B cell (primary cell): ENCODE results near the gene SIDT2. TPM values are rescaled to one million over a fixed set of nuclear protein-coding genes. Genes with fewer than 3 reads are reported as not detected.

Experiments used
- ATAC-seq: fragments of 200-7000 bp; cut with Tn5 transposase; one replicate; pipeline ENCODE4 v1.10.0; 2021; ENCODE audit warnings: low read depth, mild to moderate bottlenecking, moderate number of reproducible peaks, moderate library complexity
- CTCF ChIA-PET: fragments of 350-600 bp; sonication (Branson Sonifier 250); formaldehyde crosslinking; loops from one replicate; lab custom pipeline; 2021; ENCODE audit warnings: antibody characterized with exemption, inconsistent platforms; lab: Charles Lee
- POLR2A ChIA-PET: fragments of 350-600 bp; sonication (Branson Sonifier 250); formaldehyde crosslinking; loops from one replicate; lab custom pipeline; 2021; ENCODE audit warnings: antibody characterized with exemption; lab: Charles Lee
- DNase-seq: peaks from one replicate; pipeline ENCODE4 v3.0.0; 2013
- H2AFZ ChIP-seq: 2 replicates; pipeline ENCODE4 v1.6.1; 2012; ENCODE audit warnings: mild to moderate bottlenecking, low read depth, low read length; ENCODE audit not compliant: insufficient read depth, poor library complexity, severe bottlenecking
- H3K27ac ChIP-seq, 2 donors: 1 replicate in 1 of 2; 2 replicates in 1 of 2; pipeline ENCODE4 v1.5.1; 2012 to 2013; ENCODE audit warnings: low read length in 2 of 2, mild to moderate bottlenecking in 2 of 2, moderate library complexity in 1 of 2
- H3K27me3 ChIP-seq, 4 experiments: fragments of 200-600 bp in 1 of 4; sonication (generic) in 1 of 4; replicated peaks in 1 of 4; 1 replicate in 2 of 4; 2 replicates in 2 of 4; pipeline versions ENCODE4 v1.6.1 to v1.7.0; 2013 to 2016; ENCODE audit warnings: low read length in 3 of 4, mild to moderate bottlenecking in 2 of 4, mixed read lengths in 1 of 4, moderate library complexity in 1 of 4; ENCODE audit not compliant: insufficient read depth in 4 of 4, control insufficient read depth in 3 of 4; ENCODE audit errors: control extremely low read depth in 1 of 4
- H3K36me3 ChIP-seq, 2 experiments: replicated peaks in 1 of 2; 1 replicate in 1 of 2; 2 replicates in 1 of 2; pipeline versions ENCODE4 v1.6.1 to v1.7.1; 2013; ENCODE audit warnings: low read length in 1 of 2; ENCODE audit not compliant: insufficient read depth in 2 of 2, control insufficient read depth in 1 of 2; ENCODE audit errors: control extremely low read depth in 1 of 2, extremely low read depth in 1 of 2
- H3K4me1 ChIP-seq, 2 donors: fragments of 200-600 bp in 1 of 2; sonication (generic) in 1 of 2; 1 replicate in 1 of 2; 2 replicates in 1 of 2; pipeline versions ENCODE4 v1.5.1 to v1.6.1; 2013 to 2017; ENCODE audit warnings: low read length in 2 of 2; ENCODE audit not compliant: control insufficient read depth in 2 of 2, insufficient read depth in 2 of 2
- H3K4me2 ChIP-seq: replicated peaks from 2 replicates; pipeline ENCODE3; 2012; ENCODE audit warnings: mild to moderate bottlenecking, low read depth, low read length; ENCODE audit not compliant: poor library complexity, severe bottlenecking
- H3K4me3 ChIP-seq, 5 experiments: fragments of 200-600 bp in 1 of 5; sonication (generic) in 1 of 5; 1 replicate in 3 of 5; 2 replicates in 2 of 5; pipeline versions ENCODE4 v1.5.1 to v1.7.0; 2011 to 2016; ENCODE audit warnings: low read length in 4 of 5, mild to moderate bottlenecking in 4 of 5, low read depth in 2 of 5, control low read depth in 1 of 5, moderate library complexity in 1 of 5; ENCODE audit not compliant: insufficient read depth in 1 of 5; ENCODE audit errors: control extremely low read depth in 1 of 5, extremely low read depth in 1 of 5
- H3K79me2 ChIP-seq: fragments of 200-600 bp; sonication (generic); one replicate; pipeline ENCODE4 v1.6.0; 2016; ENCODE audit warnings: low read length; ENCODE audit not compliant: control insufficient read depth, insufficient read depth
- H3K9ac ChIP-seq: fragments of 200-600 bp; sonication (generic); 2 replicates; pipeline ENCODE4 v1.6.1; 2017; ENCODE audit warnings: mild to moderate bottlenecking, low read length, moderate library complexity
- H3K9me3 ChIP-seq, 3 donors: one replicate each; pipeline versions ENCODE4 v1.6.1 to v1.7.1; 2013; ENCODE audit warnings: low read length in 2 of 3; ENCODE audit not compliant: control insufficient read depth in 2 of 3, insufficient read depth in 1 of 3; ENCODE audit errors: control extremely low read depth in 1 of 3
- H4K20me1 ChIP-seq: 2 replicates; pipeline ENCODE4 v1.6.0; 2012; ENCODE audit warnings: mild to moderate bottlenecking, low read length; ENCODE audit not compliant: insufficient read depth, control insufficient read depth, poor library complexity, severe bottlenecking
- H3K27ac Mint-ChIP-seq: one replicate; pipeline ENCODE4 v1.8.0; 2021; ENCODE audit warnings: mixed read lengths
- H3K27me3 Mint-ChIP-seq: one replicate; pipeline ENCODE4 v1.8.0; 2021; ENCODE audit warnings: mixed read lengths
- H3K4me1 Mint-ChIP-seq: one replicate; pipeline ENCODE4 v1.8.0; 2021; ENCODE audit warnings: mixed read lengths
- H3K4me3 Mint-ChIP-seq: one replicate; pipeline ENCODE4 v1.8.0; 2021; ENCODE audit warnings: mixed read lengths
- H3K9me3 Mint-ChIP-seq: one replicate; pipeline ENCODE4 v1.8.0; 2022; ENCODE audit warnings: mixed read lengths; ENCODE audit not compliant: insufficient read depth
- EZH2 ChIP-seq: IDR thresholded peaks from 2 replicates; pipeline ENCODE4 v1.6.1; 2012; ENCODE audit warnings: borderline replicate concordance, low read depth, mild to moderate bottlenecking, moderate library complexity, low read length; ENCODE audit not compliant: insufficient read depth, poor library complexity, severe bottlenecking
- WGBS: methylation state at CpG from one replicate; pipeline ENCODE4 v1.1.5; 2013; ENCODE audit warnings: missing lambda C conversion rate; ENCODE audit not compliant: insufficient coverage; 5-methylcytosine and 5-hydroxymethylcytosine counted together
- intact Hi-C: fragments of 100-400 bp; cut with micrococcal nuclease; formaldehyde crosslinking; loops from one replicate; pipeline ENCODE4 v1.10.0; 2022
- polyA plus RNA-seq: library from polyadenylated mRNA; depleted of rRNA; stranded (reverse); fragments of >200 nt; gene quantifications from 2 replicates; pipeline ENCODE4 v1.2.3, GENCODE V29; 2012
- total RNA-seq, 2 donors: library from RNA; stranded (reverse); fragments of 120-200 nt in 1 of 2; gene quantifications; 1 replicate in 1 of 2; 2 replicates in 1 of 2; pipeline versions ENCODE4 v1.2.3 to v1.2.4, GENCODE V29; 2013 to 2022
- TF ChIP-seq, protein P1 (sequence below): fragments of 200-600 bp; IDR thresholded peaks from one replicate; pipeline ENCODE4 v1.8.0; 2022; ENCODE audit warnings: antibody characterized with exemption, mild to moderate bottlenecking

Gene SIDT2
- total and polyA plus RNA-seq, 2 donors (not counting 1 experiment from before 2014, with no cell fraction given) = 78.9 to 241 TPM

DNA sequence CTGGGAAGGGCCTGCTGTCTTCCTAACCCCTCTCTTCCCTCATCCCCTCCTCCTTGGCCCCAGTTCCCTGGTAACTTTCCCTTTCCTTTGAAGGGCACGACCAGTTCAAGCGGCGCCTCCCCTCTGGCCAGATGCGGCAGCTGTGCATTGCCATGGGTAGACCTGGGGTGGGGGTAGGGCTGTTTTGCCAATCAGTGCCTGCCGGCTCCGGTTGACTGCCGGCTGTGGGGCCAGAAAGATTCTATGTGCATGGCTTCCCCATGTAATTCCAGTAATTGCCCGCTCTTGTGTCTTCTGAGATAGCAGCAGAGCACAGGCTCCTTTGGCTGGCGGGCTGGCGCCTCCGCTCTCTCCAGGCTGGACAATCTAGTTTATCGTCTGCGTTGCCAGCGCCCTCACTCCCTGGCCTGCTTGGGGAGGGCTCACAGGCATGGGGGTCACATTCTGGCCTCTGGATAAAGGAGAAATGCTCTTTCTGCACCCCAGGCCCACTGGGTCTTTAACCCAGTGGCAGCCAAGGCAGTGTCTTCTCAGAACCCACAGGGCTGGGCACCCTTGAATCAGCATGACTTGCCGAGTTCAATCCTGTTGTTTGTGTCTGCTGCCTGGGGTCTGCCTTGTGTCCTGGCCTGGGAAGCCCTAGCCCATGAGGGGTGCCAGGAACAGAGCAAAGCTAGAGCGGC, 9.4 kb downstream of the SIDT2 start:
- Histone ChIP-seq H4K20me1 (no peaks in the 10 kb centered on the region), H3K4me2 (peak overlapping the region; percentile 73), H3K4me3 (peak overlapping the region in 1 of 5 experiments; percentile 56), H3K79me2 (peaks cover 53% of the 10 kb centered on the region), H3K9ac (no peak overlapping the region), H3K4me1 (peaks cover 56 to 77% of the 10 kb centered on the region in 2 donors), H3K27ac (peak overlapping the region; percentile 90 to 91), H2AFZ (no peak overlapping the region), H3K9me3 (no peaks in the 10 kb centered on the region), H3K36me3 (peaks cover 0 to 62% of the 10 kb centered on the region in 2 experiments), H3K27me3 (no peaks in the 10 kb centered on the region)
- H3K4me3 Mint-ChIP-seq = peak overlapping the region; percentile 68
- no peaks in the 10 kb centered on the region for H3K27me3 Mint-ChIP-seq
- TF ChIP-seq, protein P1, sequence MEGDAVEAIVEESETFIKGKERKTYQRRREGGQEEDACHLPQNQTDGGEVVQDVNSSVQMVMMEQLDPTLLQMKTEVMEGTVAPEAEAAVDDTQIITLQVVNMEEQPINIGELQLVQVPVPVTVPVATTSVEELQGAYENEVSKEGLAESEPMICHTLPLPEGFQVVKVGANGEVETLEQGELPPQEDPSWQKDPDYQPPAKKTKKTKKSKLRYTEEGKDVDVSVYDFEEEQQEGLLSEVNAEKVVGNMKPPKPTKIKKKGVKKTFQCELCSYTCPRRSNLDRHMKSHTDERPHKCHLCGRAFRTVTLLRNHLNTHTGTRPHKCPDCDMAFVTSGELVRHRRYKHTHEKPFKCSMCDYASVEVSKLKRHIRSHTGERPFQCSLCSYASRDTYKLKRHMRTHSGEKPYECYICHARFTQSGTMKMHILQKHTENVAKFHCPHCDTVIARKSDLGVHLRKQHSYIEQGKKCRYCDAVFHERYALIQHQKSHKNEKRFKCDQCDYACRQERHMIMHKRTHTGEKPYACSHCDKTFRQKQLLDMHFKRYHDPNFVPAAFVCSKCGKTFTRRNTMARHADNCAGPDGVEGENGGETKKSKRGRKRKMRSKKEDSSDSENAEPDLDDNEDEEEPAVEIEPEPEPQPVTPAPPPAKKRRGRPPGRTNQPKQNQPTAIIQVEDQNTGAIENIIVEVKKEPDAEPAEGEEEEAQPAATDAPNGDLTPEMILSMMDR = no peak
- no peak for TF ChIP-seq EZH2
- H3K4me1 Mint-ChIP-seq = peaks cover 73% of the 10 kb centered on the region
- intact Hi-C loops = no loop called here
- ATAC-seq (no peak), DNase-seq (no peak)
- ChIA-PET POLR2A (interaction anchor here (1.1 to 2.8 kb wide), 3 partner anchors 9 to 44 kb away, joined by 7 to 33 read pairs (median 8); partner anchors contain the start of genes PAFAH1B2 and SIDT2), CTCF (no interaction called here)
- WGBS = 99% methylated on average over 13 of the region's 16 CpGs
- H3K27ac Mint-ChIP-seq = peak overlapping the region; percentile 98
- no peaks in the 10 kb centered on the region for H3K9me3 Mint-ChIP-seq

DNA sequence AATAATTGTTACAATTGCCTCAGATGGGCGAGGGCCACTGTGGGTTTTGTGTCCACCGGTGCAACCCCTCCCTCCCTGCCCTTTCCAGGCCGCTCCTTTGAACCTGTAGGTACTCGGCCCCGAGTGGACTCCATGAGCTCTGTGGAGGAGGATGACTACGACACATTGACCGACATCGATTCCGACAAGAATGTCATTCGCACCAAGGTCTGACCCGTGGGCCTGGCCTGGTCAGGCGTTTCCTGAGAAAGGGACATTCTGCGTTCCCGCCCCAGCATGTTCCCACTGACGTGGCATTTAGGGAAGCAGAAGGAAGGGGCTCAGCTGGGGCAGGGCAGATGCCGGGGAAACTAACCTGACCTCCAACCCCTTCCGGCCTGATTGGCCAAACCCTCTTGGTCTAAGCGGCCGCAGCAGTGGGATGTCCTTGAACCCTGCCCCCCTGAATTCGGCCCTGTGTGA, 10.1 kb downstream of the SIDT2 start:
- Histone ChIP-seq H4K20me1 (no peaks in the 10 kb centered on the region), H3K4me3 (peak overlapping the region in 1 of 5 experiments; percentile 53), H3K9me3 (no peaks in the 10 kb centered on the region), H3K36me3 (peaks cover 0 to 65% of the 10 kb centered on the region in 2 experiments), H3K79me2 (peaks cover 53% of the 10 kb centered on the region), H3K27me3 (no peaks in the 10 kb centered on the region), H3K27ac (peak overlapping the region; percentile 90 to 91), H2AFZ (no peak overlapping the region), H3K4me2 (peak overlapping the region; percentile 73), H3K9ac (peak overlapping the region; percentile 34), H3K4me1 (peaks cover 56 to 77% of the 10 kb centered on the region in 2 donors)
- Mint-ChIP-seq H3K9me3 (no peaks in the 10 kb centered on the region), H3K4me1 (peaks cover 73% of the 10 kb centered on the region), H3K4me3 (peak overlapping the region; percentile 80), H3K27ac (peak overlapping the region; percentile 98), H3K27me3 (no peaks in the 10 kb centered on the region)
- CTCF ChIA-PET = interaction anchor here (0.7 to 2.2 kb wide), 2 partner anchors 8 to 11 kb away, joined by 3 to 12 read pairs; no protein-coding TSS in a partner anchor
- 96% methylated on average over 18 of the region's 20 CpGs for WGBS
- no peak for ATAC-seq
- POLR2A ChIA-PET = interaction anchor here (0.6 to 2.8 kb wide), 6 partner anchors 9 to 45 kb away, joined by 3 to 33 read pairs (median 6); partner anchors contain the start of genes PAFAH1B2 and SIDT2
- no peak for TF ChIP-seq EZH2
- TF ChIP-seq, protein P1 = no peak
- intact Hi-C loops = loop anchor here (1.0 kb wide), 2 partner anchors 10 to 44 kb away; partner anchors contain the start of genes PAFAH1B2 and SIDT2
- no peak for DNase-seq
